PC-3 (cell line): Measurements from ENCODE around the gene RGMB. TPM values are rescaled to one million over a fixed set of nuclear protein-coding genes. Genes with fewer than 3 reads are reported as not detected.

Experiments
- ATAC-seq: fragments of 200-7000 bp; cut with Tn5 transposase; 2 replicates; pipeline ENCODE4 v1.9.1; 2020; ENCODE audit warnings: mild to moderate bottlenecking, moderate library complexity
- BruUV-seq: library from RNA; stranded (reverse); fragments of 400-500 nt; replicated peaks from 2 replicates; lab custom pipeline; 2021; lab: Mats Ljungman, UMichigan
- CTCF ChIA-PET: fragments of 300-600 bp; sonication (Branson Sonifier 250); formaldehyde crosslinking; loops from one replicate; lab custom pipeline; 2022; ENCODE audit warnings: antibody characterized with exemption; lab: Charles Lee
- POLR2A ChIA-PET: fragments of 300-600 bp; sonication (Branson Sonifier 250); formaldehyde crosslinking; loops from one replicate; lab custom pipeline; 2022; ENCODE audit warnings: antibody characterized with exemption; ENCODE audit not compliant: unreplicated experiment; lab: Charles Lee
- DNase-seq: peaks from one replicate; pipeline ENCODE4 v3.0.0-alpha.2; 2015
- H2AFZ ChIP-seq: fragments of 300-600 bp; sonication (generic); 2 replicates; pipeline ENCODE4 v1.6.0; 2016; ENCODE audit warnings: antibody characterized with exemption, low read length
- H3F3A ChIP-seq: fragments of 300-600 bp; sonication (generic); one replicate; pipeline ENCODE4 v1.6.0; 2017; ENCODE audit warnings: antibody characterized with exemption, low read length, control low read depth, mild to moderate bottlenecking; ENCODE audit not compliant: unreplicated experiment
- H3K27ac ChIP-seq: fragments of 300-600 bp; sonication (generic); 2 replicates; pipeline ENCODE4 v1.5.1; 2016; ENCODE audit warnings: mild to moderate bottlenecking, low read length
- H3K27me3 ChIP-seq: fragments of 300-600 bp; sonication (generic); 2 replicates; pipeline ENCODE4 v1.6.1; 2016; ENCODE audit warnings: low read length, mixed read lengths
- H3K36me3 ChIP-seq: fragments of 300-600 bp; sonication (generic); 2 replicates; pipeline ENCODE4 v1.6.1; 2016; ENCODE audit warnings: low read depth, mixed run types, low read length, mixed read lengths
- H3K4me1 ChIP-seq: fragments of 300-600 bp; sonication (generic); 2 replicates; pipeline ENCODE4 v1.5.1; 2016; ENCODE audit warnings: low read length; ENCODE audit not compliant: insufficient read depth
- H3K4me2 ChIP-seq: fragments of 300-600 bp; sonication (generic); 2 replicates; pipeline ENCODE4 v1.6.0; 2016; ENCODE audit warnings: low read length
- H3K4me3 ChIP-seq: fragments of 300-600 bp; sonication (generic); 2 replicates; pipeline ENCODE4 v1.5.1; 2016; ENCODE audit warnings: mild to moderate bottlenecking, low read length, mixed read lengths
- H3K79me2 ChIP-seq: fragments of 300-600 bp; sonication (generic); 2 replicates; pipeline ENCODE4 v1.6.1; 2017; ENCODE audit warnings: low read length, mixed read lengths
- H3K9ac ChIP-seq: fragments of 300-600 bp; sonication (generic); 2 replicates; pipeline ENCODE4 v1.6.0; 2016; ENCODE audit warnings: mild to moderate bottlenecking, low read length
- H3K9me2 ChIP-seq: fragments of 300-600 bp; sonication (generic); replicated peaks from 2 replicates; pipeline ENCODE4 v1.6.1; 2016; ENCODE audit warnings: mixed run types, low read length, mixed read lengths
- H3K9me3 ChIP-seq: fragments of 300-600 bp; sonication (generic); 2 replicates; pipeline ENCODE4 v1.6.1; 2016; ENCODE audit warnings: low read length, mixed read lengths
- H4K20me1 ChIP-seq: fragments of 300-600 bp; sonication (generic); 2 replicates; pipeline ENCODE4 v1.6.1; 2016; ENCODE audit warnings: low read length, mixed read lengths
- CTCF ChIP-seq: fragments of 300-600 bp; sonication (generic); conservative IDR thresholded peaks from 2 replicates; pipeline ENCODE4 v1.5.1; 2017; ENCODE audit warnings: antibody characterized with exemption, low read depth, mild to moderate bottlenecking, low read length
- EZH2 ChIP-seq: fragments of 300-600 bp; sonication (generic); IDR thresholded peaks from one replicate; pipeline ENCODE4 v1.6.1; 2017; ENCODE audit warnings: antibody characterized with exemption, mild to moderate bottlenecking, low read length; ENCODE audit not compliant: unreplicated experiment
- EZH2phosphoT487 ChIP-seq: fragments of 300-600 bp; sonication (generic); IDR thresholded peaks from 2 replicates; pipeline ENCODE4 v1.6.1; 2018; ENCODE audit warnings: mild to moderate bottlenecking, antibody characterized with exemption, low read length, borderline replicate concordance
- intact Hi-C: fragments of 100-400 bp; cut with micrococcal nuclease; formaldehyde crosslinking; loops from 2 replicates; pipeline ENCODE4 v1.9.0; 2023
- total RNA-seq: library from RNA; depleted of rRNA; stranded (reverse); fragments of >200 nt; gene quantifications from 2 replicates; pipeline ENCODE4 v1.2.3, GENCODE V29; 2014

Gene RGMB
- total RNA-seq, 1 experiment from 2014 or later, result 31.1 TPM

- no peak overlapping the region for H3K4me3 ChIP-seq
- no peaks in the 10 kb centered on the region for H3K9me3 ChIP-seq
- ATAC-seq, result no peak
- ChIA-PET POLR2A (interaction anchor here (0.6 kb wide), 1 partner anchor 15 kb away, joined by 5 read pairs; no protein-coding TSS in a partner anchor), CTCF (no interaction called here)
- H3K9me2 ChIP-seq, result no peaks in the 10 kb centered on the region
- H3K27ac ChIP-seq, result no peak overlapping the region
- H3K9ac ChIP-seq, result no peak overlapping the region
- no peak for DNase-seq
- no peaks in the 10 kb centered on the region for H3K27me3 ChIP-seq
- peaks cover 25% of the 10 kb centered on the region for H3K4me1 ChIP-seq
- peaks cover 82% of the 10 kb centered on the region for H3K79me2 ChIP-seq
- peaks cover 37% of the 10 kb centered on the region for H3K36me3 ChIP-seq
- no TSS peak for BruUV-seq
- H4K20me1 ChIP-seq, result peaks cover 40% of the 10 kb centered on the region
- H2AFZ ChIP-seq, result no peak overlapping the region
- TF ChIP-seq EZH2, result no peak
- TF ChIP-seq EZH2phosphoT487, result no peak
- TF ChIP-seq CTCF, result no peak
- no peak overlapping the region for H3K4me2 ChIP-seq
- intact Hi-C loops, result no loop called here
- H3F3A ChIP-seq, result no peaks in the 10 kb centered on the region
Measured at GRCh38 chr5:98791898-98792580, 18.6 kb downstream of the RGMB start.

GRCh38 chr5:98793223-98793622, 19.8 kb downstream of the RGMB start:
- intact Hi-C loops, result no loop called here
- Histone ChIP-seq H3K9me2 (no peaks in the 10 kb centered on the region), H3K27ac (no peak overlapping the region), H3K27me3 (no peaks in the 10 kb centered on the region), H3K4me3 (no peak overlapping the region), H3K4me2 (no peak overlapping the region), H3K79me2 (peaks cover 70% of the 10 kb centered on the region), H4K20me1 (peaks cover 28% of the 10 kb centered on the region; the same call in 1 of the 2 replicates), H2AFZ (no peak overlapping the region), H3K9ac (no peak overlapping the region), H3K4me1 (peaks cover 13% of the 10 kb centered on the region), H3K9me3 (no peaks in the 10 kb centered on the region), H3F3A (no peaks in the 10 kb centered on the region), H3K36me3 (peaks cover 25% of the 10 kb centered on the region; the same call in 1 of the 2 replicates)
- TF ChIP-seq CTCF, result no peak
- no peak for TF ChIP-seq EZH2phosphoT487
- no peak for TF ChIP-seq EZH2
- POLR2A ChIA-PET, result no interaction called here
- BruUV-seq, result no TSS peak
- no peak for ATAC-seq
- no peak for DNase-seq
- CTCF ChIA-PET, result no interaction called here

GRCh38 chr5:98794001-98794400, 20.5 kb downstream of the RGMB start:
- H3K4me3 ChIP-seq, result no peak overlapping the region
- no peak overlapping the region for H3K27ac ChIP-seq
- TF ChIP-seq EZH2, result no peak
- TF ChIP-seq CTCF, result no peak
- no peak for TF ChIP-seq EZH2phosphoT487
- H3K79me2 ChIP-seq, result peaks cover 62% of the 10 kb centered on the region
- H3K4me1 ChIP-seq, result peaks cover 12% of the 10 kb centered on the region
- H3K9ac ChIP-seq, result no peak overlapping the region
- no TSS peak for BruUV-seq
- DNase-seq (no peak), ATAC-seq (no peak)
- ChIA-PET CTCF (interaction anchor here (1.0 kb wide), 1 partner anchor 24 kb away, joined by 4 read pairs; no protein-coding TSS in a partner anchor), POLR2A (no interaction called here)
- peaks cover 20% of the 10 kb centered on the region; the same call in 1 of the 2 replicates for H4K20me1 ChIP-seq
- intact Hi-C loops, result no loop called here
- H2AFZ ChIP-seq, result no peak overlapping the region
- no peak overlapping the region for H3K4me2 ChIP-seq
- H3K9me2 ChIP-seq, result no peaks in the 10 kb centered on the region
- H3F3A ChIP-seq, result no peaks in the 10 kb centered on the region
- H3K27me3 ChIP-seq, result no peaks in the 10 kb centered on the region
- H3K9me3 ChIP-seq, result no peaks in the 10 kb centered on the region
- peaks cover 18% of the 10 kb centered on the region; the same call in 1 of the 2 replicates for H3K36me3 ChIP-seq
